SU-DHL-6 (cell line): ENCODE measurements around the gene ACAN.

Experiments used
- EZH2phosphoT487 ChIP-seq: fragments of 200-600 bp; sonication (generic), shearing (Covaris generic); conservative IDR thresholded peaks from 2 replicates; pipeline ENCODE4 v1.6.1; 2018; ENCODE audit warnings: mild to moderate bottlenecking, antibody characterized with exemption, low read length, moderate library complexity, mixed read lengths
- TF ChIP-seq, protein P1 (sequence below): fragments of 200-600 bp; sonication (generic); IDR thresholded peaks from one replicate; pipeline ENCODE4 v1.5.1; 2017; ENCODE audit warnings: antibody characterized with exemption, mild to moderate bottlenecking, low read length, moderate library complexity; ENCODE audit not compliant: insufficient read depth, poor library complexity, severe bottlenecking

DNA sequence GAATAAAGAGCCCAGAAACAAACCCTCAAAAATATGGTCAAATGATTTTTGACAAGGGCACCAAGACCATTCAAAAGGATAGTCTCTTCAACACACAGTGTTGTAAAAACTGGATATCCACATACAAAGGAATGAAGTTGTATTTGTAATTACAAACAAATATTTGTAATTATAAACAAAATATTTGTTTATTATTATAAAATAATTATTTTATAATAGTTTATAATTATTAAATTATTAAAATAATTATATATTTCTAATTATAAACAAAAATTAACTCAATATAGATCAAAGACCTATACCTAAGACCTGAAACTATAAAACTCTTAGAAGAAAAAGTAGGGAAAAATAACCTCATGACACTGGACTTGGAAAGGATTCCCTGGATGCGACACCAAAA lies 23.3 kb upstream of the ACAN start:
- TF ChIP-seq, protein P1, sequence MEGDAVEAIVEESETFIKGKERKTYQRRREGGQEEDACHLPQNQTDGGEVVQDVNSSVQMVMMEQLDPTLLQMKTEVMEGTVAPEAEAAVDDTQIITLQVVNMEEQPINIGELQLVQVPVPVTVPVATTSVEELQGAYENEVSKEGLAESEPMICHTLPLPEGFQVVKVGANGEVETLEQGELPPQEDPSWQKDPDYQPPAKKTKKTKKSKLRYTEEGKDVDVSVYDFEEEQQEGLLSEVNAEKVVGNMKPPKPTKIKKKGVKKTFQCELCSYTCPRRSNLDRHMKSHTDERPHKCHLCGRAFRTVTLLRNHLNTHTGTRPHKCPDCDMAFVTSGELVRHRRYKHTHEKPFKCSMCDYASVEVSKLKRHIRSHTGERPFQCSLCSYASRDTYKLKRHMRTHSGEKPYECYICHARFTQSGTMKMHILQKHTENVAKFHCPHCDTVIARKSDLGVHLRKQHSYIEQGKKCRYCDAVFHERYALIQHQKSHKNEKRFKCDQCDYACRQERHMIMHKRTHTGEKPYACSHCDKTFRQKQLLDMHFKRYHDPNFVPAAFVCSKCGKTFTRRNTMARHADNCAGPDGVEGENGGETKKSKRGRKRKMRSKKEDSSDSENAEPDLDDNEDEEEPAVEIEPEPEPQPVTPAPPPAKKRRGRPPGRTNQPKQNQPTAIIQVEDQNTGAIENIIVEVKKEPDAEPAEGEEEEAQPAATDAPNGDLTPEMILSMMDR: no peak
- no peak for TF ChIP-seq EZH2phosphoT487
